ENCODE measurements around the gene NOL11. TPM values are rescaled to one million over a fixed set of nuclear protein-coding genes. Genes with fewer than 3 reads are reported as not detected.

NOL11 gene
- total RNA-seq, 2 experiments from 2014 or later = 74.3 to 76.0 TPM

- Mint-ChIP-seq H3K36me3 (ENCODE audit: low read depth) (peaks cover 4% of the 10 kb centered on the region), H3K27me3 (no peaks in the 10 kb centered on the region), H3K27ac (no peak overlapping the region), H3K4me1 (ENCODE audit: low read depth) (peaks cover 7% of the 10 kb centered on the region), H3K9me3 (no peaks in the 10 kb centered on the region), H3K4me3 (no peak overlapping the region)
- no peak for ATAC-seq
- TF ChIP-seq CTCF (IDR thresholded peaks at IDR 0.05) = no peak
- no peak for DNase-seq
- intact Hi-C loops (cut with micrococcal nuclease) = no loop called here
- CTCF ChIA-PET = interaction anchor here (0.8 kb wide), 1 partner anchor 19 kb away, joined by 3 read pairs; no protein-coding TSS in a partner anchor
- POLR2A ChIA-PET = no interaction called here
These were observed 41.8 kb downstream of the NOL11 start for GRCh38 chr17:67759355-67760171.

- DNase-seq (no peak), ATAC-seq (no peak)
- no peaks in the 10 kb centered on the region for H3K9me3 Mint-ChIP-seq
- ChIA-PET POLR2A (no interaction called here), CTCF (interaction anchor here (1.5 kb wide), 1 partner anchor 15 kb away, joined by 5 read pairs; no protein-coding TSS in a partner anchor)
- H3K27ac Mint-ChIP-seq = no peak overlapping the region
- no peak for TF ChIP-seq CTCF (IDR thresholded peaks at IDR 0.05)
- no peaks in the 10 kb centered on the region for H3K27me3 Mint-ChIP-seq
- intact Hi-C loops (cut with micrococcal nuclease) = no loop called here
- no peak overlapping the region for H3K4me3 Mint-ChIP-seq
- H3K4me1 Mint-ChIP-seq (ENCODE audit: low read depth) = no peaks in the 10 kb centered on the region
- H3K36me3 Mint-ChIP-seq (ENCODE audit: low read depth) = no peaks in the 10 kb centered on the region
These were observed 47.9 kb downstream of the NOL11 start for GRCh38 chr17:67765623-67766022.

- intact Hi-C loops (cut with micrococcal nuclease) = no loop called here
- Mint-ChIP-seq H3K9me3 (no peaks in the 10 kb centered on the region), H3K27me3 (no peaks in the 10 kb centered on the region), H3K4me3 (no peak overlapping the region), H3K27ac (no peak overlapping the region), H3K4me1 (ENCODE audit: low read depth) (no peaks in the 10 kb centered on the region), H3K36me3 (ENCODE audit: low read depth) (no peaks in the 10 kb centered on the region)
- ATAC-seq = no peak
- no peak for TF ChIP-seq CTCF (IDR thresholded peaks at IDR 0.05)
- no peak for DNase-seq
- CTCF ChIA-PET = no interaction called here
- POLR2A ChIA-PET = no interaction called here
These were observed 51.5 kb downstream of the NOL11 start for GRCh38 chr17:67769231-67769630.

GRCh38 chr17:67770539-67770938 lies 52.8 kb downstream of the NOL11 start:
- no peak for TF ChIP-seq CTCF (IDR thresholded peaks at IDR 0.05)
- POLR2A ChIA-PET = no interaction called here
- intact Hi-C loops (cut with micrococcal nuclease) = no loop called here
- Mint-ChIP-seq H3K27me3 (no peaks in the 10 kb centered on the region), H3K9me3 (no peaks in the 10 kb centered on the region), H3K36me3 (ENCODE audit: low read depth) (no peaks in the 10 kb centered on the region), H3K4me3 (no peak overlapping the region), H3K27ac (no peak overlapping the region), H3K4me1 (ENCODE audit: low read depth) (no peaks in the 10 kb centered on the region)
- DNase-seq = no peak
- CTCF ChIA-PET = no interaction called here
- ATAC-seq = no peak

GRCh38 chr17:67772679-67773078 lies 54.9 kb downstream of the NOL11 start:
- Mint-ChIP-seq H3K4me3 (no peak overlapping the region), H3K27ac (no peak overlapping the region), H3K4me1 (ENCODE audit: low read depth) (no peaks in the 10 kb centered on the region), H3K9me3 (no peaks in the 10 kb centered on the region), H3K36me3 (ENCODE audit: low read depth) (no peaks in the 10 kb centered on the region), H3K27me3 (no peaks in the 10 kb centered on the region)
- intact Hi-C loops (cut with micrococcal nuclease) = no loop called here
- TF ChIP-seq CTCF (IDR thresholded peaks at IDR 0.05) = no peak
- CTCF ChIA-PET = no interaction called here
- DNase-seq (no peak), ATAC-seq (no peak)
- POLR2A ChIA-PET = no interaction called here

Data from activated CD8-positive, alpha-beta T cell treated with anti-CD3 and anti-CD28 coated beads for 36 hours (primary cell).